NOMO-1 treated with DMSO at 0.1 percent for 48 hours (cell line): ENCODE measurements around the gene GABRB3.

Experiments
- DNase-seq: peaks from one replicate; lab custom pipeline; 2025; ENCODE audit not compliant: unreplicated experiment; lab: John Stamatoyannopoulos, UW

The GABRB3 gene

GRCh38 chr15:26562336-26562735, 210.5 kb downstream of the GABRB3 start:
- no peak for DNase-seq

DNA sequence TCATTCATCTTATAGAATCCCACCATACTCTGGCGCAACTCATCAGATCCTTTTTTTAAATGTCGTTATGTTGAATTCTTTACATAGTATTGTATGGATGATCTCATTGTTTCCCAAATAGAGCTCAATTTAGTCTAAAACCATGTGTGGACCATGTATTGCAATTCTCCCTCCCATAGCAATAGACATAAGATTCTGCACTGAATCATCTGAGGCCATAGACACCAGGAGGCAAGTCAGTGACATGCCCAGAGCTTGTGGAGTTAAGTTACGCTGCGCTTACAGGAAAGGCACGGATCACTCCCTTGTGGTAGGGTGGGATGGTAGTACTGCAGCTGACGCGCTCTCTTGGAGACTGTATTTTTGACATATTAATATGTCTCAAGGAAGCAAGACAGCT, 211.0 kb downstream of the GABRB3 start:
- no peak for DNase-seq

- DNase-seq = no peak
These were observed 211.7 kb downstream of the GABRB3 start for GRCh38 chr15:26561130-26561529.

GRCh38 chr15:26555898-26556297, 217.0 kb downstream of the GABRB3 start:
- no peak for DNase-seq

DNA sequence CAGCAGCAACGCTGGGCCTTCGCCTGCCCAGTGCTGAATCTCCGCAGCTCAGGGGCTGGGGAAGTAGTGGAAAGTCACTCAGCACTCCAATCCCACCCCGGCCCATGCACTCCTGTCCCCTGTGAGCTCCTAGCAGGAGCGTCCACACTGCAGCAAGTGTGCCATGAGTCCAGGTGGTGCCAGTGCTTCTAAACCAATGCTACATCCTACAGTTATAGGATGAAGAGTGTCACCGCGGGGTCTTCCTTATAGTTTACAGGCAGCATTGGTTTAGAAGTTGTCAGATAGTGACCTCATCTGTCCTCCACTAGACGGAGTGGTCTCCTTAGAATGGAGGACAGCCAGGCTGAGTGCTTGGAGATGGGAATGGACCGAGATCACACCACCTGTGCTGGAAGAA, 221.4 kb downstream of the GABRB3 start:
- no peak for DNase-seq

DNA sequence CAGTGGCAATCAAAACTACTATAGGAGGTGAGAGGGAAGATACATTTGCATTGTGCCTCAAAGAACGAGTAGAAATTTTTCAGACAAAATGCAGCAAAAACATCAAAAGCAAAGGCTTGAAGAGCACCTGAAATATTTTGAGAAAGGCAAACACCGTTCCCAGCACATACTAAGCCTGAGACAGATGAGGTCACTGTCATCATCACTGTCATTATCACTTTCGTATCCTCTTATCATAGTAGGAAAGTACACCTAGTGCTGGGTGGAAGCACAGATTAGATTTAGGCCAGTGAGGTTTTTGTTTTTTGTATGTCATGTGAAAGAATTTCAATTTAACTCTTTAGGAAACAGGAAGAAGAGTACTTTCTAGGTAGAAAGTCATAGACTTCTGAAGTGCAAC, 222.0 kb downstream of the GABRB3 start:
- DNase-seq = no peak

GRCh38 chr15:26537663-26538062, 235.2 kb downstream of the GABRB3 start:
- no peak for DNase-seq

DNA sequence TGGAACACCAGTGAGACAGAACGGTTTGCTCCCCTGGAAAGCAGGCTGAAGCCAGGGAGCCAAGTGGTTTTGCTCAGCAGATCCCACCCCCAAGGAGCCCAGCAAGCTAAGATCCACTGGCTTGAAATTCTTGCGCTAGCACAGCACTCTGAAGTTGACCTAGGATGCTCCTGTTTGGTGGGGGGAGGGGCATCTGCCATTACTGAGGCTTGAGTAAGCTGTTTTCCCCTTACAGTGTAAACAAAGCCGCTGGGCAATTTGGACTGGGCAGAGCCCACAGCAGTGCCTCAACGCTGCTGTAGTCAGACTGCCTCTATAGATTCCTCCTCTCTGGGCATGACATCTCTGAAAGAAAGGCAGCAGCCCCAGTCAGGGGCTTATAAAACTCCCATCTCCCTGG, 241.4 kb downstream of the GABRB3 start:
- DNase-seq = no peak

DNA sequence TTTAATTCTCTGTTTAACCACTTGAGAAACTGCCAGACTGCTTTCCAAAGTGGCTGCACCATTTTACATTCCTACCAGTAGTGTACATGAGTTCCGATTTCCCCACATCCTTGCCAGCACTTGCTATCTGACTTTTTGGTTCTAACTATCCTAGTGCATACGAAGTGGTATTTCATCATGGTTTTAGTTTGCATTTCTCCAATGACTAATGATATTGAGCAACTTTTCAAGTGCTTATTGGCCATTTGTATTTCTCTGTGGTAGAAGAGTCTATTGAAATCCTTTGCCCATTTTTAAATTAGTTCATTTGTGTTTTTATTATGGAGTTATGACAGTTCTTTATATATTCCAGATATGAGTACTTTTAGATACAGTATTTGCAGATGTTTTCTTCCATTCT, 247.8 kb downstream of the GABRB3 start:
- no peak for DNase-seq

GRCh38 chr15:26521691-26522198, 251.1 kb downstream of the GABRB3 start:
- no peak for DNase-seq

GRCh38 chr15:26521130-26521529, 251.7 kb downstream of the GABRB3 start:
- no peak for DNase-seq

DNA sequence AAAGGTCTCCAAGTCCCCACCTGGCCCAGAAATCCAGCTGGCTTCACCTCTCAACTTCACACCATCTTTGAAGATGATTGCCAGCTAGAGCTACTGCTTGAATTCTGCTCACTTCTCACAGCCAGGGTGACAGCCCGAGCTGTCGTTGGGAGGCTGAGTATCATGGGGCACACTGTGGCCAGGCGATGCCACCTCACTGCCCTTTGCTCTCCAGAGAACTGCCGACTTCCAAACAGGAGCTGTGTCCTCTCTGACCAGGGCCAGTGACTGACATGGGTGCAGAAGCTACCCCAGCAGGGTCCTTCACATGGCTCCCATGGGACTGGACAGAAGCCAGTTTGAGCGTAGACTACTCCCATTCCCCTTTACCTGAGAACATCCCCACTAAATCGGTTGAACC, 254.0 kb downstream of the GABRB3 start:
- no peak for DNase-seq

DNA sequence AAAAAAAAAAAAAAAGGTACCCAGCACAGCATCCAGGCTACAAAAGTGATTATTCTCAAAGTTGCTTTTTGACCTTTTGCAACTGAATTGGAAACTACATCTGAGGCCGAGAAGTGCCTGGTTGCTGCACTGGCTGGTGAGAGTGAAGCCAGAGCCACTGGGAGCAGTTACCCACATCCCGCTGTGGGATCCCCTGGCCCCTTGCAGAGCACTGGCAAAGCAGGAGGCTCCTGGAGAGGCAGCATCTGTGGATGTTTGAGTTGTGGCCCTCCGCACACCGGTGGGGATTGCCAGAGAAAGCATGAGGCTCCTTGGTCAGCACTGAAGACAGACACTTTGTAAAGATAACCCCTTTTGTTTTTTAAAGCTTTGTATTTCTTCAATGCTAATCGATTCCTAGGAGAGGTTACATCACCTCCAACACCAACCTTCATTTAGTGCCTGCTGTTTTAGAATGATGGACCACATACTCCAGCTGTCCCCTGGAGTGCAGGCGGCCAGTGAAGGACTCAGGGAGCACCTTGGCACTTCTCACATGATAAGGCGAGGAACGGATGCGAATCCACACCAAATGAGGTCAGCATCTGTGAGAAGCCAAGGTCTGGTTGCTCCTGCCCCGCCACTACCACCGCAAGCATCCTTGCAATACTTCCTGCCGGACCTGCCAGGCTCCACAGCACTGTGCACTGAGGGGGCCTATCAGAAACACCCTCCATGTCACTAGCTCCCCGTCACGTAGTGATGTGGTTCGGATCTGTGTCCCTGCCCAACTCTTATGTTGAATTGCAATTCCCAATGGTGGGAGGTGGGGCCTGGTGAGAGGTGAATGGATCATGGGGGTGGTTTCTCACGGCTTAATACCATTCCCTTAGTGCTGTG, 256.5 kb downstream of the GABRB3 start:
- no peak for DNase-seq

DNA sequence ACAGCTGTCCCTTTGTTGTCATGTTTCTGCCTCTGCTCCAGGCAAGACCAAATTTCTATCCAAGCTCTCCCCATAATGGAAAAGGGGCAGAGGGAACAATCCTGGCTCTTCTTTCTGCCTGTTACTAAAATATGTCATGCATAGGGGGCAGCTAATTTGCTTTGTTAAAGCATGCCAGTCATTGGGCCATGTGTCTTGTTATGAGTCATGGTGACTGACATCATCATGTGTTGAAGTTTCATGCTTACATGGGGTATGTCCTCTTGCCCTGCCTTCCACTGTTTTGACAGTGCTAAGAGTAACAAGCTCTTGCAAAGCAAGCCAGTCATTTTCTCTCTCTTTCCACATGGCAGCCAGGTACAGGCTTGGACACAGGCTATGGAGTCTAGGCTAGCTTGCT, 268.9 kb downstream of the GABRB3 start:
- no peak for DNase-seq
